Activated T-cell treated with anti-CD3 and anti-CD28 coated beads, Interleukin-2, amount 50 U/mL, for 4 hours (primary cell): ENCODE measurements around the gene ATP7A. TPM values are rescaled to one million over a fixed set of nuclear protein-coding genes. Genes with fewer than 3 reads are reported as not detected.

ENCODE experiments used
- ATAC-seq, 2 donors: fragments of 200-7000 bp; cut with Tn5 transposase; one replicate each; pipeline ENCODE4 v1.10.0; 2021
- DNase-seq: peaks from one replicate; pipeline ENCODE4 v3.0.0-alpha.2; 2020
- H3K27me3 Mint-ChIP-seq: one replicate; pipeline ENCODE4 v1.8.0; 2021; ENCODE audit warnings: low read depth, mixed read lengths
- H3K36me3 Mint-ChIP-seq: one replicate; pipeline ENCODE4 v1.8.0; 2022; ENCODE audit warnings: mixed read lengths; ENCODE audit not compliant: insufficient read depth
- H3K4me1 Mint-ChIP-seq: one replicate; pipeline ENCODE4 v1.8.0; 2021; ENCODE audit warnings: low read depth, mixed read lengths
- H3K4me3 Mint-ChIP-seq: one replicate; pipeline ENCODE4 v1.8.0; 2021; ENCODE audit warnings: mild to moderate bottlenecking, moderate library complexity, mixed read lengths
- H3K9me3 Mint-ChIP-seq: one replicate; pipeline ENCODE4 v1.8.0; 2021; ENCODE audit warnings: mixed read lengths
- total RNA-seq, 3 donors: library from RNA; stranded (reverse); gene quantifications; one replicate each; pipeline ENCODE4 v1.2.1, GENCODE V29; 2021

ATP7A gene
- total RNA-seq, 3 donors from 2014 or later = 4.8 to 5.9 (median 5.3) TPM

GRCh38 chrX:77961063-77961462 lies 50.6 kb downstream of the ATP7A start:
- peaks cover 6% of the 10 kb centered on the region for H3K36me3 Mint-ChIP-seq
- ATAC-seq (peak; percentile 29 to 49), DNase-seq (no peak)
- no peaks in the 10 kb centered on the region for H3K27me3 Mint-ChIP-seq
- peak overlapping the region; percentile 68 for H3K4me3 Mint-ChIP-seq
- H3K9me3 Mint-ChIP-seq = no peaks in the 10 kb centered on the region
- H3K4me1 Mint-ChIP-seq = peaks cover 47% of the 10 kb centered on the region

GRCh38 chrX:77962068-77962902 lies 51.8 kb downstream of the ATP7A start:
- Mint-ChIP-seq H3K9me3 (no peaks in the 10 kb centered on the region), H3K4me1 (peaks cover 48% of the 10 kb centered on the region), H3K36me3 (peaks cover 6% of the 10 kb centered on the region), H3K4me3 (peak overlapping the region; percentile 63), H3K27me3 (no peaks in the 10 kb centered on the region)
- no peak for DNase-seq
- ATAC-seq = peak in 1 of 2 donors; percentile 16

- Mint-ChIP-seq H3K36me3 (peaks cover 2% of the 10 kb centered on the region), H3K4me3 (no peak overlapping the region), H3K9me3 (no peaks in the 10 kb centered on the region), H3K27me3 (no peaks in the 10 kb centered on the region), H3K4me1 (peaks cover 25% of the 10 kb centered on the region)
- ATAC-seq (no peak), DNase-seq (no peak)
Observed at GRCh38 chrX:77966361-77966760, 55.9 kb downstream of the ATP7A start.

- Mint-ChIP-seq H3K4me3 (no peak overlapping the region), H3K36me3 (peaks cover 2% of the 10 kb centered on the region), H3K9me3 (no peaks in the 10 kb centered on the region), H3K27me3 (no peaks in the 10 kb centered on the region), H3K4me1 (peaks cover 14% of the 10 kb centered on the region)
- ATAC-seq (no peak), DNase-seq (no peak)
Observed at GRCh38 chrX:77967631-77968030, 57.1 kb downstream of the ATP7A start.

- Mint-ChIP-seq H3K36me3 (peaks cover 2% of the 10 kb centered on the region), H3K4me1 (peaks cover 8% of the 10 kb centered on the region), H3K27me3 (no peaks in the 10 kb centered on the region), H3K9me3 (no peaks in the 10 kb centered on the region), H3K4me3 (no peak within 1 kb of the TSS)
- ATAC-seq (no peak), DNase-seq (no peak)
Observed at GRCh38 chrX:77969538-77969937, 59.0 kb downstream of the ATP7A start, which contains the start of gene PGAM4. Gene PGAM4, minus strand, starts transcription at chrX:77969638. Its CDS starts 0 bp downstream, at chrX:77969638.

GRCh38 chrX:77975755-77976154 lies 65.3 kb downstream of the ATP7A start:
- ATAC-seq (no peak), DNase-seq (no peak)
- peaks cover 6% of the 10 kb centered on the region for H3K36me3 Mint-ChIP-seq
- H3K9me3 Mint-ChIP-seq = no peaks in the 10 kb centered on the region
- H3K27me3 Mint-ChIP-seq = no peaks in the 10 kb centered on the region
- no peaks in the 10 kb centered on the region for H3K4me1 Mint-ChIP-seq
- H3K4me3 Mint-ChIP-seq = no peak overlapping the region

- H3K36me3 Mint-ChIP-seq = peaks cover 6% of the 10 kb centered on the region
- no peaks in the 10 kb centered on the region for H3K27me3 Mint-ChIP-seq
- no peaks in the 10 kb centered on the region for H3K9me3 Mint-ChIP-seq
- H3K4me3 Mint-ChIP-seq = no peak overlapping the region
- ATAC-seq (no peak), DNase-seq (no peak)
- H3K4me1 Mint-ChIP-seq = no peaks in the 10 kb centered on the region
Observed at GRCh38 chrX:77977095-77977494, 66.6 kb downstream of the ATP7A start.

GRCh38 chrX:77977518-77977917 lies 67.0 kb downstream of the ATP7A start:
- H3K4me1 Mint-ChIP-seq = no peaks in the 10 kb centered on the region
- H3K27me3 Mint-ChIP-seq = no peaks in the 10 kb centered on the region
- H3K4me3 Mint-ChIP-seq = no peak overlapping the region
- peaks cover 6% of the 10 kb centered on the region for H3K36me3 Mint-ChIP-seq
- ATAC-seq (no peak), DNase-seq (no peak)
- no peaks in the 10 kb centered on the region for H3K9me3 Mint-ChIP-seq

GRCh38 chrX:77979870-77980269 lies 69.4 kb downstream of the ATP7A start:
- no peaks in the 10 kb centered on the region for H3K27me3 Mint-ChIP-seq
- peaks cover 6% of the 10 kb centered on the region for H3K36me3 Mint-ChIP-seq
- H3K4me1 Mint-ChIP-seq = no peaks in the 10 kb centered on the region
- no peak for ATAC-seq
- no peaks in the 10 kb centered on the region for H3K9me3 Mint-ChIP-seq
- DNase-seq = no peak
- H3K4me3 Mint-ChIP-seq = no peak overlapping the region

- H3K9me3 Mint-ChIP-seq = no peaks in the 10 kb centered on the region
- ATAC-seq = no peak
- DNase-seq = no peak
- peaks cover 14% of the 10 kb centered on the region for H3K36me3 Mint-ChIP-seq
- H3K4me3 Mint-ChIP-seq = no peak overlapping the region
- no peaks in the 10 kb centered on the region for H3K27me3 Mint-ChIP-seq
- no peaks in the 10 kb centered on the region for H3K4me1 Mint-ChIP-seq
Observed at GRCh38 chrX:78011846-78012245, 101.4 kb downstream of the ATP7A start.

GRCh38 chrX:78019586-78020483 lies 109.3 kb downstream of the ATP7A start:
- Mint-ChIP-seq H3K4me1 (peaks cover 3% of the 10 kb centered on the region), H3K4me3 (no peak overlapping the region), H3K27me3 (no peaks in the 10 kb centered on the region), H3K36me3 (peaks cover 11% of the 10 kb centered on the region), H3K9me3 (no peaks in the 10 kb centered on the region)
- DNase-seq = no peak
- ATAC-seq = no peak

- Mint-ChIP-seq H3K9me3 (no peaks in the 10 kb centered on the region), H3K27me3 (no peaks in the 10 kb centered on the region), H3K36me3 (peaks cover 4% of the 10 kb centered on the region), H3K4me3 (no peak overlapping the region), H3K4me1 (no peaks in the 10 kb centered on the region)
- DNase-seq (no peak), ATAC-seq (peak in 1 of 2 donors; percentile 21)
Observed at GRCh38 chrX:78024349-78025059, 114.0 kb downstream of the ATP7A start.

- no peaks in the 10 kb centered on the region for H3K27me3 Mint-ChIP-seq
Observed at GRCh38 chrX:78027798-78028197, 117.3 kb downstream of the ATP7A start.

GRCh38 chrX:78029663-78030062 lies 119.2 kb downstream of the ATP7A start:
- DNase-seq = no peak

More at GRCh38 chrX:78027798-78028197, 117.3 kb downstream of the ATP7A start:
- DNase-seq (no peak), ATAC-seq (no peak)
- no peak overlapping the region for H3K4me3 Mint-ChIP-seq
- no peaks in the 10 kb centered on the region for H3K4me1 Mint-ChIP-seq
- no peaks in the 10 kb centered on the region for H3K9me3 Mint-ChIP-seq
- peaks cover 4% of the 10 kb centered on the region for H3K36me3 Mint-ChIP-seq

More at GRCh38 chrX:78029663-78030062, 119.2 kb downstream of the ATP7A start:
- no peak overlapping the region for H3K4me3 Mint-ChIP-seq
- ATAC-seq = no peak
- H3K4me1 Mint-ChIP-seq = no peaks in the 10 kb centered on the region
- no peaks in the 10 kb centered on the region for H3K27me3 Mint-ChIP-seq
- H3K9me3 Mint-ChIP-seq = no peaks in the 10 kb centered on the region
- peaks cover 7% of the 10 kb centered on the region for H3K36me3 Mint-ChIP-seq
